Measurements from ENCODE around the gene ZNF396.

ZNF396 gene

DNA sequence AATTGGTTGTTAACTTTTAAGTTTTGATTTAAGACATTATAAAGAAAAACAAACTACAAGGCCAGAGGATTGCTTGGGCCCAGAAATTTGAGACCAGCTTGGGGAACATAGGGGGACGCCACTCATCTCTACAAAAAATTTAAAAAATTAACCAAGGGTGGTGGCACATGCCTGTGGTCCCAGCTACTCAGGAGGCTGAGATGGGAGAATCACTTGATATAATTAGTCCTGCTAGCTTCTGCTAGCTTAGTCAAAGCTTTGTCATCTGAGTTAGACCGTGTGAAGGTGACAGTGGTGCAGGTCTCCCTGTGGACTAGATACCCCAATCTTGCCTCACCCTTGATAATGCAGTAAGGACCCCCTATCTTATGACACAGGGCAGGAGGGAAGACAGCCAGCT, 6.0 kb upstream of the ZNF396 start:
- DNase-seq (ENCODE audit: low read depth, low spot score) = no peak

DNA sequence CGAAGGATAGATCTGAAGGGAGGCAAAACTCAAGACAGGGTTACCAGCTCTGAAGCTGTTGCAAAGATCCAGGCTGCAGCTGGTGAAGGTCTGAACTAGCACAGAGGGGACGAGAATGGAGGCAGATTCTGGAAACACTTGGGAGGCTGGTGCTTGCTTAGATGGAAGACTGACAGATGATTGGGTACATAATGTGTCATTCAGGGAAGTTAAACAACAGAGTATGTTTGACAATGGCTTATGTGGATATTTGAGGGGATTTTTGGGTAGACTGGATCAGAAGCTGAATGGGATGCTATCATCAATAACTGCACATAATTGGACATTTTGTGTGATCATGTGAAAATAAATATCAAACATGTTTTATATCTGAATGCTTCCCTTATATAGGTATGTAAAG, 2.3 kb upstream of the ZNF396 start:
- DNase-seq (ENCODE audit: low read depth, low spot score) = no peak

DNA sequence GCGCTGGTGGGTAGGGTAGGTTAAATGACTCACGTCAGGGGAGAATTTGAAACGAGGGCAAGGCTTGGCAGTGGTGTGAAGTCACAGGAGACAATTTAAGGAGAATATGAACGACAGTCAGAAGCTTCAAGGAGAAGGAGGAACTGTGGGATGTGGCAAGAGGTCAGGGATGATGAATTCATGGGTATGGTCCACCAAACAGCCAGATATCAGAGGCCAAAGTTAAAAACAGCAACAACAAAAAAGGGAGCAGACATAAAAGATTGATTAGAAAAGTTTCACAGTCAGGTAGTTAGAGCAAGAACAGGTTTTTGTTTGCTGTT, 1.4 kb upstream of the ZNF396 start:
- DNase-seq (ENCODE audit: low read depth, low spot score) = no peak

DNA sequence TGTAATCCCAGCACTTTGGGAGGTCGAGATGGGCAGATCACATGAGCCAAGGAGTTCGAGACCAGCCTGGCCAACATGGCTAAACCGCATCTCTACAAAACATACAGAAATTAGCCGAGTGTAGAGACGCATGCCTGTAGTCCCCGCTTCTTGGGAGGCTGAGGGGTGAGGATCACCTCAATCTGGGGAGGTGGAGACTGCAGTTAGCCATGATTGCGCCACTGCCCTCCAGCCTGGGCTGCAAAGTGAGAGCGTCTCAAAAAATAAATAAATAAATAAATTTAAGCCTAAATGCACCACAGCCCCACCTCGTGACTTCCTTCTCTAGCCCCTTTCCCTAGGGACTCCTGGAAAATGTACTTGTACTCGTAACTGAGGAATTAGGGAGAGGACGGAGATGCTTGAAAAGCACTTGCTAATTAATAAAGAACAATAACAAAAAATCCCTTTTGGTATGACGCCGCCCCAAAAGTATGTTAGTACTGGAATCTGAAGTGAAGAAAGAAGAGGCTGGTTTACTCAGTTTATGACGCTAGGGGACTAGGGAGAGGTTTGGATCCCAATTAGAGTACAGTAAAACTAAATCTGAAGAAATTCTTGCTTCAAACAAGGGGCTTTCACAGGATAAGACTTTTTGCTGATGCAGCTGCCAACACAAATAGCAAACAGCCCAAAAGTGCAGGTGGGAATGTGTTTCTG, 887 bp upstream of the ZNF396 start:
- DNase-seq (ENCODE audit: low read depth, low spot score) = no peak

DNA sequence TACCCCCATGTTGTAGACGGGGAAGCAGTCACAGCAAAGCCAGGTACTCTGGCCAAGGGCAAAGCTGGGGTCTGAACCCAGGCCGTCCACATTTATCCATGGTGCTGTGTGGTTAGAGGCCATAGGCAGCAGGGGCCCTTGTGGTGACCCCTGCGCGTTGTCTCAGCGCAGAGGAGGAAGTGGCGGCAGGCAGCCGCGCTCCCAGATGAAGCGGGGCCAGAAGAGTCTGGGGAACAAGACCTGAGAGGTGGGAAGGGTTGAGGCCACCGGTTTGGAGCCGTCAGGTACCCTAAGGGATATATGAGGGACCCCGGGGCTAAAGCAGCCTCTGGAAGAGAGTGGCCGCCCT, 770 bp downstream of the ZNF396 start:
- no peak for DNase-seq (ENCODE audit: low read depth, low spot score)

DNA sequence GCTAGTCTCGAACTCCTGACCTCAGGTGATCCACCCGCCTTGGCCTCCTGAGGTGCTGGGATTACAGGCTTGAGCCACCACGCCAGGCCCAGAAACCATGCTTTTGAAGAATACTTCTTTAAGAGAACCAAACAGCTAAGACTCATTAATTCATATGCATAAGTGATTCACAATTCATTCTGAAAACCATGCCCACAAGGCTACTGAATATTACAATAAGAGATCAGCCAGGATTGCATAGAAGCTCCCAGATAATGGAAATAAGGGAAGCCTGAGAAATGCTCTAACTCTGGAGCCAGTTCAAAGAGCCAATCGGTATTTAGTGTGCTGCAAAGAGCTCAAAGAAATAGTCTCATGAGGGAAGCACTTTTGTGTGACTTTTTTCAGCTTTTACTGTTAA, 2.4 kb downstream of the ZNF396 start:
- DNase-seq (ENCODE audit: low read depth, low spot score) = no peak

DNA sequence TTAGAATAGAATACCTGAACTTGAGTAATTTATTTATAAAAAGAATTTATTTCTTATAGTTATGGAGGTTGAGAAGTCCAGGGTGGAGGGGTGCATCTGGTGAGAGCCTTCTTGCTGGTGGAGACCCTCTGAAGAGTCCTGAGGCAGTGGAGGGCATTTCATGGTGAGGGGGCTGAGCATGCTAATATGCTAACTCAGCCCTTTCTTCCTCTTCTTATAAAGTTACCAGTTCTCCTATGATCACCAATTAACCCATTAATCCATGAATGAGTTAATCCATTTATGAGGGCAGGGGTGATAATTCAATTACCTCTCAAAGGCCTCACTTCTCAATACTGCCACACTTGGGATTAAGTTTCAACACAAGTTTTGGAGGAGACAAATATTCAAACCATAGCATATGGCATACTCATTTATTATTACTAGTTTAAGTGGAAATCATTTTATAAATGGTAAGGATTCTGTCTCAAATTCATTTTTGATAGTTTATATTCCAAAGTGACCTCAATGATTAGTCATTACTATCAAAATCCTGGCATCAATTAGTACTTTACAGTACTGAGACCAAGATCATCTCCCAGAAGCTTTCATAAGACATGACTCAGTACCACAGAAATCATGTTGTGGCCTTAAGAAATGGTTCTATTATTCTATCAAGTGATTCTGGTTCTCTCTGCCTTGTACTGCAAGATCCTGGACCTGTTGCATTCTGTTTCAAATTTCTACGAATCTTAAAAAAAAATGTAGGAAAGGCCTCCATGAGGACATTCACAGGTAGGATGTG, 5.5 kb downstream of the ZNF396 start:
- no peak for DNase-seq (ENCODE audit: low read depth, low spot score)

DNA sequence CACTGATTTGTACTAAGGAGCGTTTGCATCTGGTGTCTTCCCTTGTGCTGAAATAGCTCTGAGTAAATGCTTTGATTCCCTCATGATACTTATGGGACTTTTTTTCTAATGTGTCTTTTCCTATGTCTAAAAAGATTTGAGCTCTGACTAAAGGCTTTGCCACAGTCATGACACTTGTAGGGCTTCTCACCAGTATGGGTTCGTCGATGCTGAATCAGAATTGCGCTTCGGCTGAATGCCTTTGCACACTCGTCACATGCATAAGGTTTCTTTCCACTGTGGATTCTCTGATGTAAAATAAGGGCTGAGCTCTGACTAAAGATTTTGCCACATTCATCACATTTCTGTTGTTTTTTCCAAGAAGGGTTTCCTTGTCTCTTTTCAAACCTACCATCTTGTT, 8.0 kb downstream of the ZNF396 start:
- DNase-seq (ENCODE audit: low read depth, low spot score) = no peak

DNA sequence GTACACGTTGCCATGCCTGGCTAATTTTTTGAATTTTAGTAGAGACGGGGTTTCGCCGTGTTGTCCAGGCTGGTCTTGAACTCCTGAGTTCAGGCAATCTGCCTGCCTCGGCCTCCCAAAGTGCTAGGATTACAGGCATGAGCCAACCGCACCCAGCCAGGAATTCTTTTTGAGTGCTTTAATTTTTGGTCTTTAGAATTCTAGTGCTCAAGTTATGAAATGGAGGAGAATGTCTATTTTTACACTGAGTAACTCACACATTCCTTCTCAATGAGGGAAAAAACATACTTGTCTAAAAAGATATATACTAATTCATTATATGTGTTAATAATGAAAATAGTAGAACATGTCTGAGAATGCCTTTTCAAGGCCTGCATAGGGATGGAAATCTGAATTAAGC, 8.5 kb downstream of the ZNF396 start:
- no peak for DNase-seq (ENCODE audit: low read depth, low spot score)

DNA sequence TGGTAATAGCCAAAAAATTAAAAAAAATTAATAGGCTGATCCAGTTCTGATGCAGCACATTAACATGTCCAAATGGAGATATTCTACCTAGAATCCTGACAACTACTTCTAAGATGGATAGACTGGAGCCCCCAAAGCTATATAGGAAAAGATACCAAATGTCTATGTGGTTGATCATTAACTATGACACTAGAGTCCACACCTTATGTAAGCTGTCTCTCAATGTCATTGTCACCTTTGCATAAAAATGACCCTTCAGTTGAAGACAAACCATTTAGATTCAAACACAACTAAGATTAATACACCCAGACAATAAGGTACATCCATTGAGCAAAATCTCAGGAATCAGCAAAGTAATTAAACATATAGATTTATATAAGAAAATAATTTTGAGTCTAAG, 14.6 kb downstream of the ZNF396 start:
- DNase-seq (ENCODE audit: low read depth, low spot score) = no peak

DNA sequence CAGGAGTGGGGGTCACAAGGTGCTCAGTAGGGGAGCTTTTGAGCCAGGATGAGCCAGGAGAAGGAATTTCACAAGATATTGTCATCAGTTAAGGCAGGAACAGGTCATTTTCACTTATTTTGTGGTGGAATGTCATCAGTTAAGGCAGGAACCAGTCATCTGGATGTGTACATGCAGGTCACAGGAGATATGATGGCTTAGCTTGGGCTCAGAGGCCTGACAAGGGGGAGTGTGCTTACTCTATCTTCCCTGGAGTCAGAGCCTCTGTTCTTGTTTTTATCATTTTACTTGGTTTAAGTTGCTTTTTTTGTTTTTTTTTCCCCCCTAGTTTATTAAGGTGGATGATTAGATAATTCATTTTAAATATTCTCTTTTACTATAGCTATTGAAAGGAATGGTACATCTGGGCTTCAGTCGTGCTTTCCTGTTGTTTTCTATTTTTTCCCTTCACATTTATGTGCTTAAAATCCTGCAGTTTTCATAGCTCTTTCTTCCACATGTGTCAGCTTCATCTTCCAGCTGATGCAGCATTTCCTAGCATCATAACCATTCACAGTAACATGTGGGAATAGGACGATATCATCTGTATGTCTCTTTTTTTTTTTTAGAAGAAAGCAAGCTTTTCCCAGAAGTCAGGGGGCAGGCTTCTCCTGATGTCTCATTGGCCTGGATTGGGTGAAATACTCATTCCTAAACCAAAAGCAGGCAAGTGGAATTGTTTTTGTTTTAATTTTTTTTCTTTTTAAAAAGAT, 15.4 kb downstream of the ZNF396 start:
- no peak for DNase-seq (ENCODE audit: low read depth, low spot score)

DNA sequence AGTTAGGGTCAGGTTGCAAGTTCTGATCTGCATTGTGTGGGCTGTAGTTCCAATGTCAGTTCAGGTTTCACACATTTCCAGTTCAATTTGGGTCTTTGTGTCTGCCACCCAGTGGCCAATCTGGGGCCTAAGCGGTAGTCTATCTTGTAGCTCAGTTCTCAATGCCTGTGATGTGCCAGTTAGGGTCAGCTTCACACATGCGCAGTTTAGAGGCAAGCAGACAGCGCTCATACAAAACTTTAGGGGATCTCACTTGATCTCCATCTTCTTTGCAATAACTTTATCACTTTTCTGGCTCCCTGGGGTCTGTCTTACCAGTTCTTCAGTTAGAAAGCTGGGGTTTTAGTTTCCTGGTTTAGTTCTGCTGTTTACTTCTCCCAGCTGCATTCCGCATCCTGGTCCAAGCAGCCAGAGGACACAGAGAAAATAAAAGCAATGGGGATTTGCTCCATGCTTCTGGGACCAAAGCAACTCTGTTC, 22.0 kb downstream of the ZNF396 start:
- no peak for DNase-seq (ENCODE audit: low read depth, low spot score)

DNA sequence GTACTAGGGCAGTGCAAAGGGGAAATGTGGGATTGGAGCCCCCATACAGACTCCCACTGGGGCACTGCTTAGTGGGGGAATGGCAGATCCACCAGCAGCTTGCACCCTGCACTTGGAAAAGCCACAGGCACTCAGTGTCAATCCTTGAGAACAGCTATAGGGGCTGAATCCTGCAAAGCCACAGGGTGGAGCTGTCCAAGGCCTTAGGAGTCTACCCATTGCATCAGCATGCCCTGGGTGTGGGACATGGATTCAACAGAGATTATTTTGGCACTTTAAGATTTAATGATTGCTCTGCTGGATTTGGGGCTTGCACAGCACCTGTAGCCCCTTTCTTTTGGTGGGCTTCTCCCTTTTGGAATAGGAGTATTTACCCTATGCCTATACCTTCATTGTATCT, 24.4 kb downstream of the ZNF396 start:
- DNase-seq (ENCODE audit: low read depth, low spot score) = no peak

DNA sequence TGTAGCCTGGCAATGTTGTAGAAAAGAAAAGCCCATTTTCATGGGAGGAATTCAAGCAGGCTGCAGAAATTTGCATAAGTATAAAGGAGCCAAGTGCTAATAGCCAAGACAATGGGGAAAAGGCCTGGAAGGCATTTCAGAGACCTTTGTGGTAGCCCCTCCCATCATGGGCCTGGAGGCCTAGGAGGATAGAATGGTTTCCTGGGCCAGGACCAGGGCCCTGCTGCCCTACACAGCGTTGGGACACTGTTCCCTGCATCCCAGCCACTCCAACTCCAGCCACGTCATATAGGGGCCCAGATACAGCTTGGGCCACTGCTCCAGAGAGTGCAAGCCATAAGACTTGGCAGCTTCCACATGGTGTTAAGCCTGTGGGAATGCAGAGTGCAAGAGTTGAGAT, 24.9 kb downstream of the ZNF396 start:
- no peak for DNase-seq (ENCODE audit: low read depth, low spot score)

DNA sequence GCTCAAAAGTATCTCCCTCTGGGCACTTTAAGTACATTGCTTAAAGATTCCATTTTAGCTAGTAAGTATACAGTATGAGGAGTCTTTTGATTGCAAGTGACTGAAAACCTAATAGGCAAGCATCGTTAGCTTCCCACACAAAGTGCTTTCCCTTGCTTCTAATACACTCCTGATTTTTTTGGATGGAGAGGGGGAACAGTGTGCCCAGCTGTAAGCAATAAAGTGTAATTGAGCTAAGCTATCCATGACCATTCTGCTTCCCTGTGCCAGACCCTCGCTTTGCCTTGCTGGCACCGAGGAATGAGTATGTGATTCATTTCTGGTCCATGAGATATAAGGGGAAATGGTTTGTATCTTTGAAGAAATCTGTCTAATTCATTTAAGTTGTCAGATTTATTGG, 29.1 kb downstream of the ZNF396 start:
- no peak for DNase-seq (ENCODE audit: low read depth, low spot score)

DNA sequence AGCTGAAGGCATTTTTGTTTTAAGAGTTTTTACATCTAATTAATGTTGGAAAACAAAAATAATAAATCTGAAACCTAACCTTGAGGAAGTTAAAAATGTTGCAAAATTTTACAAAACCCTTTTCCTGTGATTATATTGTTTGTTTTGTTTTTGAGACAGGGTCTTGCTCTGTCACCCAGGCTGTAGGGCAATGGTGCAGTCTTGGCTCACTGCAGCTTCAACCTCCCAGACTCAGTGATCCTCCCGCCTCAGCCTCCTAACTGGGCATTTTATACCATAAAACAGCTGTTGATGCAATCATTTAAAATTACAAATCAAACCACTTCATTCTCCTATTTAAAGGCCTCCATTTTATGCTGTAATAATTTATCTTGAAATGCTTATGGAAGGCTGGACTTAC, 31.2 kb downstream of the ZNF396 start:
- DNase-seq (ENCODE audit: low read depth, low spot score) = no peak

DNA sequence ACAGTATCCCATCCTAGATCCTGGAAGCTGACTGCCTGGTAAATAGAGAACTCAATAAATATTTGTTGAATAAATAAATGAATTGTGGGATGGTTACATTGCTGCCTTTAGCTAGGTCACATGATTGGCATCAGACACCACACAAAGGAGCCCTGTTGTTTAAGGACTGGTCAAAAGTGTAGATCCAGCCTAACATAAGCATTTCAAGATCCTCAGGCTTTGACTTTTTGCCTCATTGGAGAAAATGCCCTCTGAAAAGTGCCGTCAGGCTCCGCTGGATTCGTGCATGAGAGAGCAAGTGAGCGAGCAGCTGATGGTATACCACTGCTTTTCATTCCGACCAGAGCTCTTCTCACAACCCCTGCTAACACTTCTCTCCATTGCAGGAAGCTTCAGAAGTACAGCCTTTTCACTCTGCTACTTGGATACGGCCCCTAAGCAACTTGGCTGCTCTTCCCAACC, 31.6 kb downstream of the ZNF396 start:
- DNase-seq (ENCODE audit: low read depth, low spot score) = no peak

DNA sequence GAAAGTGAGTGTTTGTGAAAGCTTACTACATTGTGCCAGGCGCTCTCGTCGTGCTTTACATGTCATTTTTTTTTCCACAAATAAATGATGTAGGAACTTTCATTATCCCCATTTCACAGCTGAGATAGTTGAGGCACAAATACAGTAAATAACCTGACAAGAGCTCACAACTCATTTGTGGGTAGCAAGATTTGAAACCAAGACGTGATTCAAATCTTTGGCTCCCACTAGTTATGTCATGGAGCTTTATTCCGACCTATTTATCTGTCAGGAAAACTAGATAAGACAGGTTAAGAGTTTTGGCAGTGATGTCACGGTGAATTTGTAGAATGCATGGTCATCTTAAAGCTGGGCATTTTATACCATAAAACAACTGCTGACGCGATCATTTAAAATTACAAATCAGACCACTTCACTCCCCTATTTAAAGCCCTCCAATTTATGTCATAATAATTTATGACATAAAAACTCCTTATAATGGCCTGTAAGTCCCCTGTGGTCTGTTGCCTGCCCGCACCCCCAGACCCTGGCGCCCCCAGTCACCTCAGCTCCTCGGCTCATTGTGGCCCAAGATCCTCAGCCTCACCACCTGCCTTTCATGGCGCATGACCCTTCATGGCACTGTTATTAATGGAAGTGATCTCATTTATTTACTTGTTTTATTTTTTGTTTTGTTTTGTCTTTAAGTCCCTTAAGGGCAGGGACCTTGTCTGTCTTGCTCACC, 32.2 kb downstream of the ZNF396 start:
- no peak for DNase-seq (ENCODE audit: low read depth, low spot score)

DNA sequence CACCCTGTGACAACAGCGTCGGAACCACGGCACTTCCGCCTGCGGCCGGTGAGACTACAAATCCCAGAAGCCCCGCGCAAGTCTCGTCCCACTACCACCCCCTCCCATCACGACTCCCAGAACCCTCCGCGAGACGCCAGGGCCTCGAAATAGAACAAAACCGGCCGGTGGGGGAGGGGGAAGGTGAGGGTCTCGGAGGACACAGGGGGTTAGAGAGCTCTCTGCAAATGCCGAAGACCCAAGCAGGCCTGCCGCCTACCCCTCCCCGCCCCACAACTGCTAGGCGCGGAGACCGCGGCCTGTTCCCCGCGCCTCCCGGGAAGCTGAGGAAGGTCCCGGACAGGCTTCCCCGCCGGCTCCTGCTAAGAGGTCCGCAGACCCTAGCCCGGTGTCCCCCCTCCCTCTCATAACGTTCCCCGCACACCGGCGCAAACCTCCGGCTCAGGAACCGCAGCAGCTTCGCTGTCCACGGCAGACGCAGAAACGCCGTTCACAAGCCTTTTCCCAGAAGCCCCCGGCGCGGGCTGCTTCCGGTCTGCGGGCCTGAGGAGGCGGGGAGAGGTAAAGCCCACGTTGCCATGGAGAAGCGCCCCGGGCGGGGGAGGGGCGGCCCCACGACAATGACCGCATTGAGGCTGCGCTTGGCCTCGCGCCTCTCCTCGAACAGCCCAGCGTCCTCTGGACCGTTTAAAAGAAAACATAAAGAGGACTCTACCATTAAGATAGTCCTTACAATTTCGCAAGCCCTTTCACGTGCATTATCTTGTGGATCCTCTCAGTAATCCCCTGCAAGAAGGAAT, 33.0 kb downstream of the ZNF396 start, which contains the start of gene ZNF24:
TSS of gene ZNF24 (minus strand) at position 485 of the 800 bp plus-strand sequence. CDS start 3,770 bp downstream, outside the sequence.
- DNase-seq (ENCODE audit: low read depth, low spot score) = peak; percentile 86

DNA sequence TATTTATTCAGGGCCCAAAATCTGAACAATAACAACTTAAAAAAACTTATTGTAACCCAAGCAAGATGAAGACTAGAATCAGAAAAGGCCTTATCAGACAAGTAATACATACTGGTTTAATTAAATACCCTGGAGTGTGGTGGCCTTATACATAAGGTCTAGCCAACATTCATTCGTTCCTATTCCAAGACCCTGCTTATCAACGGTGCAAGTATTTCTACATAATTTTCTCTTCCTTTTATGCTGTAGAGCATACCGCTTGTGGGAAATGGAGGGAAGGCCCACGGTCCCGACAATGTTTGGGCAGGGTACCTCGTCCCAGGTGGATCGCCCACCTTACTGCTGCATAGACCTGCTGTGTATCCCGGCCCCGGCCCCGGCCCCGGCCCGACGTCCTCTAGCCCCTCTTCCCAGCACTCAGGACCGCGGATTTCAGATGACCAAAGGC, 33.6 kb downstream of the ZNF396 start:
- no peak for DNase-seq (ENCODE audit: low read depth, low spot score)

DNA sequence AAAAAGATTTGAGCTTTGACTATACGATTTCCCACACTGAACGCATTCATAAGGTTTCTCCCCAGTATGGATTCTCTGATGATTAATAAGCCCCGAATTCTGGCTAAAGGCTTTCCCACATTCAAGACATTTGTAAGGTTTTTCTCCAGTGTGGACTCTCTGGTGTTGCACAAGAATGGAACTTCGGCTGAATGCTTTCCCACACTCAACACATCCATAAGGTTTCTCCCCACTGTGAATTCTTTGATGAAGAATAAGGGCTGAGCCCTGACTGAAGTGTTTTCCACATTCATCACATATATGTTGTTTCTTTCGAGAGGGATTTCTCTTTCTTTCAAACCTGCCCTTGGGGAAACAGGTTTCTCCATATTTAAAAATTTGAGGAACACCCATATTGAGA, 39.9 kb downstream of the ZNF396 start:
- no peak for DNase-seq (ENCODE audit: low read depth, low spot score)
